Right lung (tissue), 10 donors: ENCODE data around the gene SERPINB13. TPM values are rescaled to one million over a fixed set of nuclear protein-coding genes. Genes with fewer than 3 reads are reported as not detected.
A peak's percentile ranks its signal among the peaks of the same experiment; 100 is the strongest.

Source experiments
- DNase-seq, 2 donors: peaks; one replicate each; pipeline ENCODE4 v3.0.0-alpha.2; 2013
- long read RNA-seq, 8 donors: transcript quantifications; one replicate each; lab custom pipeline, GENCODE V29; 2026
- polyA plus RNA-seq, 5 donors: library from polyadenylated mRNA; unstranded; fragments of 120-200 nt; gene quantifications; one replicate each; pipeline versions ENCODE4 v1.2.1 to v1.2.3, GENCODE V29; 2013; ENCODE audit warnings: inconsistent platforms in 1 of 5, low replicate concordance in 1 of 5; ENCODE audit not compliant: insufficient read length in 5 of 5, insufficient read depth in 1 of 5

Gene SERPINB13, protein sequence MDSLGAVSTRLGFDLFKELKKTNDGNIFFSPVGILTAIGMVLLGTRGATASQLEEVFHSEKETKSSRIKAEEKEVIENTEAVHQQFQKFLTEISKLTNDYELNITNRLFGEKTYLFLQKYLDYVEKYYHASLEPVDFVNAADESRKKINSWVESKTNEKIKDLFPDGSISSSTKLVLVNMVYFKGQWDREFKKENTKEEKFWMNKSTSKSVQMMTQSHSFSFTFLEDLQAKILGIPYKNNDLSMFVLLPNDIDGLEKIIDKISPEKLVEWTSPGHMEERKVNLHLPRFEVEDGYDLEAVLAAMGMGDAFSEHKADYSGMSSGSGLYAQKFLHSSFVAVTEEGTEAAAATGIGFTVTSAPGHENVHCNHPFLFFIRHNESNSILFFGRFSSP
- polyA plus RNA-seq, result not detected
- long read RNA-seq, donor 1, result 0 reads
- long read RNA-seq, donor 2, result 0 reads
- long read RNA-seq, donor 3, result 0 reads
- long read RNA-seq, donor 4, result 0 reads
- long read RNA-seq, donor 5, result 0 reads
- long read RNA-seq, donor 6, result 0 reads
- long read RNA-seq, donor 7, result 0 reads
- long read RNA-seq, donor 8, result 0 reads

DNA sequence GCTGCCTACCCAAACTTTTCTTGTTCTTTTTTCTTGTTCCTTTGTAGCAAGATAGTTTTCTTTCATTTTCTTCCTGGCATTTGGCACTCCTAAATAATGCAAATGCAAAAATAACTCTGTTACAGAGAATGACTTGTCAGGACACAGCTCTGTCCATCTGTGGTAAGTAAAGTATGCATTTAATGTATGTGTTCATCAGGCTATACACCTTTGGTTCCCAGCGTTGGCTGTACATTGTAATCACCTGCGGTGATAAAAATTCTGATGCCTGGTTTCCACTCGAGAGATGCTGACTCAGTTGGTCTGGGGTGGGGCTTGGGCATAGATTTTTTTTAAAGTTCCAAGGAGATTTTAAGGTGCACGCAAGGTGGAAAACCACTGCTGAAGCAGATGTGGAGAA, at the start of gene SERPINB13:
SERPINB13 (plus strand) TSS at position 378 of the 400 bp plus-strand sequence. CDS start 1,325 bp downstream, outside the sequence.
- no peak for DNase-seq

DNA sequence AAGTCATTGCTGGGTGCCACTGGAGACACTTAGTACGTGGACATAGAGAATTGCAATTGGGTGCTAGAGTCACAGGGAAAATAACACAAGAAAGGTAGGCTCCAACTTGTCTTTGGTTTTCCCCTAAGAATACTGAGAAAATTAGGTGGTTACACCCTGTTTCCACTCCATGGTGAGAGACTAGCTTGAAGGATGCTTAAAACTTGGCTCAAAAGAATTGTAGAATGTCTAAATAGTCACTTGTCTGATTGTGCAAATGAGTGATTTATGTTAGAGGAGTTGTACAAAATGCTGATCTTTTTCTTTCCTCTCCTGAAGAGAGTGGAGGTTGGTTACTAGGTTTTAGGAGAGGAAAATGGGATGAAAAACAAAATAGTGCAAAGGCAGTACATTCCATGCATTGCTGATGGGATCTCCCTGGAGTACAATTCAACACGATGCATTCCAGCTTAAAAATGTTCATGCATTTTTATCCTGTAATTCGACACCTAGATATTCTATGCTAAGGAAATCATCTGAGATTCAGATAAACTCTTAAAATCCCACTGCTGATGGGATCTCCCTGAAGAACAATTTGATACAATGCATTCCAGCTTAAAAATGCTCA, 47.1 kb upstream of the SERPINB13 start:
- DNase-seq, result no peak

DNA sequence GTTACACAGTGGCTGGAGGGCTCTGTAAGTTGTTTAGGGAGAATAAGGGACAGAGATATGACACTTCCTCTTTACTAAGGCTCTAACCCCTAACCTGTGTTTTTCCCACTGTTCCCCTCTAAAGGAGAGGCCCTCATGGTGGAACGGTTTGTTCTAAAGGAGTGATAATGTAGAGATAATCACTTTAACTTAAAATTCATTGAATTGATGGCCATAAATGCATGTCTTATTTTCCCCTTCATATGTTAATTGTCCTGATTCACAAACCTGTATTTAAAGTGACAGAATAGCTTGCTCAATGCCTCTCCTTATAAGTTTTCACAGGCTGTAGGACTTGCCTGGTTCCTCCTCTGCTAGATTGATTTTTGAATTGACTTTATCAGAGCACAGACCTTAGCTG, 45.1 kb upstream of the SERPINB13 start, which contains the start of gene SERPINB12:
SERPINB12 (plus strand) TSS at position 301 of the 400 bp plus-strand sequence. CDS start 13,791 bp downstream, outside the sequence.
- no peak for DNase-seq

DNA sequence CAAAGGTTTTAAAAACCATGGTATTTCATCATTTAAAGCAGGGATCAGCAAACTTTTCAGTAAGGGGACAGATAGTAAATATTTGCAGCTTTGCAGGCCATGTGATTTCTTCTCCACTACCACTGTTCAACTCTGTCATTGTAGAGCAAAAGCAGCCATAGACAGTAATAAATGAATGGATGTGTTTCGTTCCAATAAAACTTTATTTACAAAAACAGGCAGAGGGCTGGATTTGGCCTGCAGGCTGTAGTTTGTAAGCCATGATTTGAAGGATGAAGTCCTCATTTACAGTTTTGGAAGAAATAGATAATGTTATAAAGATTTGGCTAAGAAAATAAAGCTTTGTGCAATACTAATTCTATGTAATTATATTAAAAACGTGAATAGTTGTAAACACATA, 43.1 kb upstream of the SERPINB13 start:
- DNase-seq, result no peak

DNA sequence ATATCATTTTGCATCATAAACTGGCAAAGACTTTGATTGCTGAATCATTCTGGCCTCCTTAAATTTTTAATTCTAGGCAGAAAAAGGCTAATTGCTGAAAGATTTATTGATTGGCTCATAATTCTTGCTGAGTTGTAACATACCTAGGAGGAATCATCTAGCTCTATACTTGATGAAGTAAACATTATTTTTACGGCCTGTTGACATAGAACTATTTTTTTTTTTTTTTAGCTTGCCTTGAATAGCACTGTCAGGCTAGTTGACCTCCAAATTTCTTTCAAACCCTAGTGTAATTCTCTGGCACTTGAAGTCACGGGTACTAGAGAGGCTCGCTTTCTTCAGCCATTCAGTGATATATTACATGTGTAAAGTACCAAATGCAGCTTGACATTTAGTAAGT, 42.1 kb upstream of the SERPINB13 start:
- DNase-seq, result no peak

DNA sequence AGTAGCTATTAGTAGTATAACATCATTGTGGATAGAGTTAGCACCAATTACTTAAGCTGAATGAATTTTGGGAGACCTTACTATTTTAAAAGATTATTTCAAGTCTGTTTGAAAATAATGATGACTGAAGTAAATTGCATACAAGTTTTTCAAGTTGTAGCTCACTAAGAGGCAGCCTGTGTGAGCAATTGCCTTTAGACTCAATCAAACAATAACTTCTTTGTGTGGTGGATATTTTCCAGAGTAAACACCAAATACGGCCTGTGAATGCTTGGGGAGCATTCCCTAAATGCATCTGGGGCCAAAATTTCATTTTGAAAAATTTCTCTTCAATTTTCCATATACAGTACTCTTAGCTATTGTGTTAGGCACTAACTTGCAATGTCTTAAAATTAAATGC, 37.1 kb upstream of the SERPINB13 start:
- no peak for DNase-seq

DNA sequence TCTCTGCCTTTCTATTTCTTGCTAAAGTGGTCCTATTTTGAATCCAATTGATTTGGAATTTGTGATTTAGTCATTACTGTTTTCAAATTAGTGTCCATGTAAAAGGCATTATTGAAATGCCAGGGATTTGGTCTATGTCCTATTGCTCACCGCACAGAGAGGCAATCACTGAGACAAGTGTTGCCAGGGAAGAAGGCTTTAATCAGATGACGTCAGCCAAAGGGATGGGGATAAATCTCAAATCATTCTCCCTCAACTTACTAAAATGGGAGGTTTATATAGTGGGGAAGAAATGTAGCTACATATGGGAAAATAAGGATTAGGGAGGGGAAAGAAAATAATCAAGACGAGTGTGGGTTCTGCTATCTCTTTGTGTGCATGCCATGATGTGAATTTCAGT, 35.4 kb upstream of the SERPINB13 start:
- no peak for DNase-seq

DNA sequence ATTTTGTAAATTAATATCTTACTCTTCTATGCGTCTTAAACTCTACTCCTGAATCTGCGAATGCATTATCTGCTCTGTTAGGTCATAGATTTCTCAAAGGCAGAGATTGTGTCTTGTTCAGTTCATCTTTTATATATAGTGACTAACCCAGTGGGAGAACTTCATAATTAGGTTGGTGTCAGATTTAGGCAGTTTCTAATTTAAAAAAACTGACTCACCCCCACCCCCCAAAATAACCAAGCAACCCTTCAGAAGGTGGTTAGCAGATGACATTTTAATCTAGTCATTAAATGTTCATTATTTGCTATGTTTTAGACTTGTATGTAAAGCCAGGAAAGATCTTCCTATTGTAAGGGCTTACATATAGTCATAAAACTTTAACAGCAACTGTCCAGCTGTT, 34.6 kb upstream of the SERPINB13 start:
- no peak for DNase-seq

DNA sequence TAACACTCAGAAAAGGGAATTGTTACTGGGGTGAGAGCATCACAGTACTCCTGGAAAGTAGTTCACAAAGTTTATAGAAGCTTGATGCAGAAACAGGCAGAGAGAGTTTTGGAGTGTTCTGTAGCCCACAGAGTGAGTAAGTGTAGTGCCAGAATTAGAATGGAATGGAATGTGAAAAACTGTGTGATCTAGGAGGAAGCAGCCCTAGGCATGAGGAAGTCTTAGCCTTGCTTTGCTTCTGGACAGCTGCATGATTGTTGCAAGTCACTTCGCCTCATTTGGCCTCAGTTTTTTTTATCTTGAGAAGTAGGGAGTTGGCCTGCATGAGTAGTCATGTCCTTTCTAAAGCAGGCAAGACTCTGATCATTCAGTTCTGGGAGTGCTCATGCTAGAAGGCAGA, 34.1 kb upstream of the SERPINB13 start:
- DNase-seq, result peak in 1 of 2 donors; percentile 5

DNA sequence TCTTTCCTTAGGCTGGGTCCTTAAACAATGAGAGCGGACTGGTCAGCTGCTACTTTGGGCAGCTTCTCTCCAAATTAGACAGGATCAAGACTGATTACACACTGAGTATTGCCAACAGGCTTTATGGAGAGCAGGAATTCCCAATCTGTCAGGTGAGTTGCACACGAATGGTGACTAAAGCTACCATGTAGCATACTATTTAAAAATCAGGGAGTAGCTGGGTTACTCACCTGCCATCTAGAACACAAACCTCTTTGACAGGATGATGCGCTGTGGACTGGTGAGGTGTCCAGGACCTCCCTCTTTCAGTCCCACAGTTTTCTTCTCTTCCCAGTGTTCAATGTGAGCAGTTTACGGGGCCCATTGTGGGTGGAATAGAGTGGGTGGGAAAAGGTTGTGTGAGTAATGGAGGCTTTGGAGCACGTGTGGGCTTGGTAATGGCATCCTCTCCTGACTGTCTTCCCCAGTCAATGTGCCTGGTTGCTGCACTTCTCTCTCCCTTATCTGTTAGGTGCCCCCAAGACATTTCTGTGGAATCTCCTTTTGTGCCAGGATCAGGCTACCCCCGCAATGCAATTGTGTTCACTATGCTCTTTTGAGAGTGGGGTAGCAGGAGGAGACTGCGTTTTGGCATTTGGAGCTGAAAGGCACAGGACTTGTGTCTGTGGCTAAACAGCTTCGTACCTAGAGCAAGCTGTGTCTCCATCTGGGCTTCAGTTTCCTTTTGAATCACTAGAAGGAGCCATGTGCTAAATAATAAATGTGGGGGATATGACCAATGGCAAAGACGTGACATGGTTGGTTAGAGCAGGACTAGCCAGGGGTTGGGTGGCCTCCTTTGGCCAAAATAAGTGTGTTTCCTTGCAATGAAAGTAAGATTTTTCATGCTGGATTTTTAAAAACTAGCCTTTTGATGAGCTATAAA, 27.3 kb upstream of the SERPINB13 start:
- no peak for DNase-seq

DNA sequence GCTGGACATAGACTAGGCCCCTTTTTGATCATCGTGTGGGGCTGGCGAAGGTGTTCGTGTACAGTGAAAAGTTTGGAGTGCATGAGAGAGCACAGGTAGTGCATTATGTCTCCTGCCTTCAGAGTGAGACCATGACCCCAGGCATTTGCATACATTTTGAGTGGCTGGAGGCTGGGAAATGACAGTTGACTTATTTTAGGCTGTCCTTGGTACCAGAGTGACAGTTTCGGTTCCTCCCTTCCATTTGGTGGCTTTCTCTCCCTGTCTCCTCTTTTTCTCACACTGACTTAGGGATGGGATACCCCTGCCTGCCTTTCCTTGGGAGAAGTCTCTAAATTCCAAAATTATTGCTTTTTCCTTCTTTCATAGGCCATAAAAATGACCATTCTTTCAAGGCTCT, 24.9 kb upstream of the SERPINB13 start:
- DNase-seq, result no peak

DNA sequence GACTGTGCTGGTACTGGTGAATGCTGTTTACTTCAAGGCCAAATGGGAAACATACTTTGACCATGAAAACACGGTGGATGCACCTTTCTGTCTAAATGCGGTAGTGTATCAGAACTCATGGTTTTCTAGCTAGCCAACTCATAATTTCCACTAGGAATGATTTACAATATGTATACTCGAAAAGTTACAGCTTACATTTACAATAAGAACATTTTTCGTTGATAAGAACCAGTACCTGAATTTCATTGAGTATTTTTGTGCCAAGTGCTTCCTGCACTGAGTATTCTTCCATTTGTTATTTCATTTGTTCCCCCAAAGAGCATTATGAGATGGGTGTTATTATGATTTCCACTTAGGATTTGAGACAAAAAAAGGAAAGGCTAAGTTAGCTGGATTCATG, 23.1 kb upstream of the SERPINB13 start:
- DNase-seq, result no peak

DNA sequence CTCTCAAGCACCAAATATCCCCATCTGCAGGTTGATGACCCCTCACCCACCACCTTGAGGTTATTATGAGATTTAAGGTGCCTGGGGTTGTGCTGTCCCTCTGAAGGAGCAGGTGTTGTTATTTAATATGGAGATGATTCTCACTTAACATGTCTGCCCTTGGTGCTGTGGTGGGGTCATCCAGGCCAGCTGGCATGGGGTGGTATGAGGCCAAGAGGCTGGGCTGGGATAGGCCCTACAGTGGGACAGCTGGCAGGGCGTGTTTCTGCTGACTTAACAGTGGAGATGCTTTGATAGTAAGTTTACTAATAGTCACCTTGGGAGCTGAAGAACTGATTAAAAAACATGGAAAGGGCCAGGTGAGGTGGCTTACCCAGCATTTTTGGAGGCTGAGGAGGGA, 22.6 kb upstream of the SERPINB13 start:
- no peak for DNase-seq

DNA sequence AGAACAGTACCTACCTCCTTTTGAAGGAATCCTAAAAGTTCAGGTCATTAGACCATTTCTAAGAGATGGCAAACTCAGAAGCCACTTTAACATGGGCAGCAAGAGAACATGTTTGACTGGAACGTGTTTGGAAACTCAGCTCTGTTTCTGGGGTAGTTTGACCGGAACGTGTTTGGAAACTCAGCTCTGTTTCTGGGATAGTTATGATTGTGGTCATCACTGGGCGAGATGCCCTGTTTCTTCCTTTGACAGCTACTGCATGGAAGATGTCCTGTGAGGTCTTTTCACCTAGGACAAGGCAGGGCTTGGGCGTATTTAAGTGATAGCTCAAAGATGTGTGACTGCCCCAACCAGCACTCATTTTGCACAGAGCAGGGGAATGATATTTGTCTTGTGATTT, 19.9 kb upstream of the SERPINB13 start:
- DNase-seq, result no peak

DNA sequence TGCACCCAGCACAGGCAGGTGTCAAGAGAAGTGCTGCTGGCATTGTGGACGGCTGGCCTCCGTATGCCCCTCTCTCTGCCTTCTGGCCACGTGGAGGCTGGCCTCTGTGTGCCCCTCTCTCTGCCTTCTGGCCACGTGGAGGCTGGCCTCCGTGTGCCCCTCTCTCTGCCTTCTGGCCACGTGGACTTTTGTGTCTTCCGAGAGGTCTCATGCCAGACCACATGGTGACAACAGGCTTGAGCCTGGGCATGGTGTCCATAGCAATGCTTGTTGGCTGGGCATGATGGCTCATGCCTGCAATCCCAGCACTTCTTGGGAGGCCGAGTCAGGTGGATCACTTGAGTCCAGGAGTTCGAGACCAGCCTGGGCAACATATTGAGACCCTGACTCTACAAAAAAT, 19.3 kb upstream of the SERPINB13 start:
- no peak for DNase-seq

DNA sequence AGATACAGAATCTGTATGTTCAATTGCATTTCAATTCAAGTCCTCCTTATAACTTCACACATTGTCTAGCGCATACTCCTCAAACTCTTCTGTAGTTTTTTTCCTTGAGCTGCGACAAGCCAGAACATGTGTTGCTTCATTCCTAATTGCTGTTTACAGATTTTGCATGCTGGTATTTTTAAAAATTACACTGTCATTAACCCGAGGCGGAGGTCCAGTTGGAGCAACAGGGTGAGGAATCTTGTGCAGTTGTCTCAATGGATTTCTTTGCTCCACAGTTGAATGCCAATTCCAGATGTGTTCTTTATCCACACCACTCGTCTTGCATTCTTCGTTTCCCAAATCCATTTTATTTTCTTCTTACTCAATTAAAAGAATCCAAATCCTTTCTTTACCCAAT, 16.4 kb upstream of the SERPINB13 start:
- DNase-seq, result peak; percentile 25 to 32

DNA sequence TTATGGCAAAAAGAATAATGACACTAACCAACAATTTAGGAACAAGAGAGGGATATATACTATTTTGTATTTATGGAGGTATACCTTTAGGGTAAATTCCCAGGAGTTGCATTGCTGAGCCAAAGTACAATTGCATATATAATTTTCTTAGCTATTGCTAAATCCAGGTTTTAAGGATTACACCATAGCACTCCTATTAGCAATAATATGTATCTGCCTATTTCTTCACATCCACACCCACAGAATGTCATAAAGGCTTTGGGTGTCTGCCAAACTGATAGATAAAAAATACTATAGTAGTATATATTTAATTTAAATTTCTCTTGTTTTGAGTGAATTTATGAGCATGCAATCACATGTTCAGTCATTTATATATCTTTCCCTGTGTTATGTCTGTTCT, 11.5 kb upstream of the SERPINB13 start:
- no peak for DNase-seq

DNA sequence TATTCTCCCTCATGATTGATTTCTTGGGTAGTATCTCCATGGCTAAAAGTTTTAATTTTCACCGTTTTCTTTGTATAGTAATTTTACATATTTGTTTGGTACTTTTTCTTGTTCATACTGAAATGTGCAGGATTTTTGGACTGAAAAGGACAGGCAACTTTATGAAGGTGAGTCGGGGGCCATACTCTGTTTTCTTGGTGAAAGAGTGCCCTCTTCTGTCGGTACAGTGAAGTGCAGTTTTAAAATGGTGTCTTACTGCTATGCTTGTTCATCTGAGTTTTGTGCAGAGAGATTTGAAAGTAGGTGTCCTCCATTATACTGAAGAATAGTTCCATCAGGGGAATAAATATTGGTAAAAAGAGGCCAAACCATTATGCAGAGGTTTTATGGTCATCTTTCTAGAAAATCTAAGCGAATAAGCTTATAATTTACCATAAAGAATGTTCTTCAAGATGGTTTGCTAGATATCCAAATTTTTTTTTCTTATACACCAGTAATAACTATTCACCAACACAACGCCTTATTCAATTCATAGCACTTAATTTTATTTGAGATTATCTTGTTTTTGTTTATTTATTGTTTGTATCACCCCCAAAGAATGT, 8.7 kb upstream of the SERPINB13 start:
- DNase-seq, result peak in 1 of 2 donors; percentile 4

DNA sequence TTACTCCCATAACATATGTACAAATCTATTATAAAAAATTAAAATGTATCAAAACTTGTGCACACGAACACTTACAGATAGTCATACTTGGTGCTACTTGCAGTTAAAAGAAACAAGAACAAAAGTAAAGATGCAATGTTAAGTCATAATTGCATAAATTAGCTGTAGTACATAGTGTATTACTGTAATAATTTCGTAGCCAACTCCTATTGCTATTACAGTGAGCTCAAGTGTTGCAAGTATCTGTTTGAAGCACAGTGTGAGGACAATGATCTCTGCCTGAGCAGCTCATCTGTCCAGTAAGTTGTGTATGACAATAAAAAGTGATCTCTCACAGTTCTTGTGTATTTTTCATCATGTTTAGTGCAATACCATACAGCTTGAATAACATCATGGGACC, 7.5 kb upstream of the SERPINB13 start:
- DNase-seq, result no peak

DNA sequence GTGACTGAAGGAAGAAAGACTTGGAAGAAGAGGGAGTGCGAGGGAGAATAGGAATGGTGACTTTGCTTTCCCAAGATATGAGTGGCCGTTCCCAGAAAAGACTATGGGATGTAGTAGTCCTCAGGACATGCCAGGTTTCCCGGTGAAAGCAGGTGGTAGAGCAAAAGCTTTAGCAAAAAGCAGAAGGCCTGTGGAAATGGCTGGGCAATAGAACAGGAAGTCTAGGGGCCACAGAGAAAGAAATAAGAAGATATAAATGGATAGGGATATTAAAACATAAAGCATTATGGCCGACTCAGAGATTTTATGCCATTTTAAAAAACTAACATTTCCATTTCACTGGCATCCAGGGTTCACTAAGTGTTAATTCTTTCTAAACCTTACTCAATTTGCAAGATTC, 1.2 kb upstream of the SERPINB13 start:
- no peak for DNase-seq

DNA sequence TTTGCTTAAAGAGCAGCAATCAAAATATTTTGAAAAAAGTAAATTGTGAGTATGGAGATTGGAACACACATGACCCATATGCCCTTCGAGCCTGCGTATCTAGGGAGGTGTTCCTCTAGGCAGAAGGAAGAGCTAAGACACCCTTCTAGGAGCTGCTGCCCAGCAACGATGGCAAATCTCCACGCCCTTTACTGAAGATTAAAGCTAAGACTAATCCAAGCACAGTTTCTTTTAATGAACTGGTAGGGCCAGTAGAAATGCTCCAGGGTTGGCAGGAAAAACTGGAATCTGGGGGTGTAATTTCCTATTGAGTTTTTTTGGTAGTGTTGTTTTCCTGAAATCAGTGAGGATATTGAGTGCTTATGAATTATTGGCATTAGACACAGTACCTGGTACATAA, 712 bp upstream of the SERPINB13 start:
- no peak for DNase-seq
